H1 (cell line): ENCODE measurements around the gene CDCA7. TPM values are rescaled to one million over a fixed set of nuclear protein-coding genes. Genes with fewer than 3 reads are reported as not detected.
"Not testable (repeated sequence)": the region's sequence is repeated elsewhere in the genome, so short reads cannot be mapped to it uniquely, and the experiment has no call there.

ENCODE experiments used
- CTCF ChIA-PET: fragments of 300-600 bp; sonication (Branson Sonifier 250); formaldehyde crosslinking; loops from one replicate; lab custom pipeline; 2021; ENCODE audit not compliant: partially characterized antibody; lab: Charles Lee
- POLR2A ChIA-PET: fragments of 300-600 bp; sonication (Branson Sonifier 250); formaldehyde crosslinking; loops from one replicate; lab custom pipeline; 2021; ENCODE audit warnings: inconsistent platforms; ENCODE audit not compliant: partially characterized antibody; lab: Charles Lee
- DNase-seq, 2 experiments: peaks; one replicate each; pipeline versions ENCODE4 v3.0.0 to v3.0.0-alpha.2; 2010 to 2022; ENCODE audit warnings: low spot score in 2 of 2, low read depth in 1 of 2, mixed read lengths in 1 of 2
- FAIRE-seq: peaks from 2 replicates; lab custom pipeline; 2011; peaks lifted over from hg19 to GRCh38; lab: Jason Lieb, UNC
- H2AFZ ChIP-seq: 2 replicates; pipeline ENCODE4 v1.8.1; 2012; ENCODE audit warnings: low read length, inconsistent platforms
- H2AK5ac ChIP-seq: 2 replicates; pipeline ENCODE4 v1.6.1; 2013; ENCODE audit warnings: low read depth, low read length
- H2BK120ac ChIP-seq: replicated peaks from 2 replicates; pipeline ENCODE3; 2013; ENCODE audit warnings: low read depth, low read length, inconsistent platforms
- H2BK12ac ChIP-seq: 2 replicates; pipeline ENCODE4 v1.6.1; 2013; ENCODE audit warnings: low read depth, low read length
- H2BK15ac ChIP-seq: 2 replicates; pipeline ENCODE4 v1.6.1; 2013; ENCODE audit warnings: low read length
- H2BK20ac ChIP-seq: 2 replicates; pipeline ENCODE4 v1.6.1; 2013; ENCODE audit warnings: low read length
- H2BK5ac ChIP-seq: 2 replicates; pipeline ENCODE4 v1.6.1; 2013; ENCODE audit warnings: low read depth, low read length
- H3K14ac ChIP-seq: 2 replicates; pipeline ENCODE4 v1.6.1; 2013; ENCODE audit warnings: inconsistent platforms; ENCODE audit not compliant: insufficient read length
- H3K18ac ChIP-seq: 2 replicates; pipeline ENCODE4 v1.6.1; 2013; ENCODE audit warnings: low read length; ENCODE audit errors: extremely low read depth
- H3K23ac ChIP-seq: 2 replicates; pipeline ENCODE4 v1.6.1; 2013; ENCODE audit warnings: inconsistent platforms; ENCODE audit not compliant: insufficient read length
- H3K23me2 ChIP-seq: 2 replicates; pipeline ENCODE4 v1.6.1; 2013; ENCODE audit warnings: low read depth, low read length
- H3K27ac ChIP-seq: 2 replicates; pipeline ENCODE4 v1.6.1; 2011; ENCODE audit warnings: low read depth, low read length, inconsistent platforms
- H3K27me3 ChIP-seq, 4 experiments: replicated peaks in 1 of 4; 1 replicate in 1 of 4; 2 replicates in 3 of 4; pipeline versions ENCODE4 v1.6.1 to v1.8.1; 2011 to 2013; ENCODE audit warnings: low read length in 3 of 4, mild to moderate bottlenecking in 3 of 4, inconsistent platforms in 2 of 4, mixed read lengths in 2 of 4, moderate library complexity in 1 of 4; ENCODE audit not compliant: control insufficient read depth in 3 of 4, insufficient read depth in 3 of 4; ENCODE audit errors: extremely low read depth in 1 of 4
- H3K36me3 ChIP-seq, 4 experiments: 2 replicates each; pipeline versions ENCODE4 v1.6.1 to v1.8.1; 2011 to 2013; ENCODE audit warnings: mild to moderate bottlenecking in 4 of 4, low read length in 3 of 4, moderate library complexity in 2 of 4, control low read depth in 1 of 4, inconsistent platforms in 1 of 4; ENCODE audit not compliant: insufficient read depth in 4 of 4, control insufficient read depth in 2 of 4
- H3K4ac ChIP-seq: replicated peaks from 2 replicates; pipeline ENCODE3; 2013; ENCODE audit warnings: low read length, low read depth, mixed read lengths, inconsistent platforms; ENCODE audit not compliant: insufficient read length
- H3K4me1 ChIP-seq, 4 experiments: replicated peaks in 1 of 4; 1 replicate in 1 of 4; 2 replicates in 3 of 4; pipeline versions ENCODE4 v1.6.1 to v1.8.1; 2011 to 2013; ENCODE audit warnings: low read length in 3 of 4, inconsistent platforms in 2 of 4, mixed read lengths in 1 of 4; ENCODE audit not compliant: insufficient read depth in 4 of 4, control insufficient read depth in 3 of 4
- H3K4me2 ChIP-seq, 2 experiments: 2 replicates each; pipeline versions ENCODE4 v1.6.1 to v1.8.1; 2011 to 2013; ENCODE audit warnings: low read depth in 2 of 2, low read length in 2 of 2, control low read depth in 1 of 2, inconsistent platforms in 1 of 2, mild to moderate bottlenecking in 1 of 2; ENCODE audit not compliant: insufficient read depth in 1 of 2
- H3K4me3 ChIP-seq, 4 experiments: fragments of 200-600, 300-600 bp in 1 of 4; sonication (generic), shearing (Covaris generic), sonication (Bioruptor Twin) in 1 of 4; 2 replicates each; pipeline versions ENCODE4 v1.5.1 to v1.8.1; 2011 to 2016; ENCODE audit warnings: low read length in 4 of 4, low read depth in 3 of 4, control low read depth in 2 of 4, inconsistent platforms in 2 of 4, mild to moderate bottlenecking in 2 of 4, mixed read lengths in 1 of 4, moderate library complexity in 1 of 4; ENCODE audit not compliant: insufficient read depth in 2 of 4; ENCODE audit errors: extremely low read depth in 1 of 4
- H3K56ac ChIP-seq: replicated peaks from 2 replicates; pipeline ENCODE3; 2013; ENCODE audit warnings: low read depth, mild to moderate bottlenecking, mixed read lengths, low read length, inconsistent platforms; ENCODE audit not compliant: insufficient read length
- H3K79me1 ChIP-seq: 2 replicates; pipeline ENCODE4 v1.6.1; 2013; ENCODE audit warnings: low read depth, low read length, control low read depth
- H3K79me2 ChIP-seq, 2 experiments: 2 replicates each; pipeline versions ENCODE4 v1.6.1 to v1.8.1; 2012 to 2013; ENCODE audit warnings: low read length in 2 of 2, mild to moderate bottlenecking in 2 of 2, inconsistent platforms in 1 of 2; ENCODE audit not compliant: insufficient read depth in 2 of 2, control insufficient read depth in 1 of 2
- H3K9ac ChIP-seq, 4 experiments: replicated peaks in 1 of 4; 1 replicate in 1 of 4; 2 replicates in 3 of 4; pipeline versions ENCODE4 v1.6.1 to v1.8.1; 2011 to 2013; ENCODE audit warnings: low read depth in 3 of 4, low read length in 3 of 4, control low read depth in 2 of 4, mild to moderate bottlenecking in 2 of 4, moderate library complexity in 2 of 4, inconsistent platforms in 1 of 4; ENCODE audit errors: extremely low read depth in 1 of 4
- H3K9me3 ChIP-seq, 2 experiments: 2 replicates each; pipeline versions ENCODE4 v1.6.1 to v1.8.1; 2012 to 2013; ENCODE audit warnings: mild to moderate bottlenecking in 2 of 2, moderate library complexity in 2 of 2, control low read depth in 1 of 2, inconsistent platforms in 1 of 2, low read depth in 1 of 2, low read length in 1 of 2, mixed read lengths in 1 of 2; ENCODE audit not compliant: insufficient read depth in 2 of 2
- H4K20me1 ChIP-seq, 2 experiments: replicated peaks in 1 of 2; 2 replicates each; pipeline versions ENCODE3 to v1.8.1; 2011 to 2013; ENCODE audit warnings: inconsistent platforms in 2 of 2, low read length in 2 of 2, mild to moderate bottlenecking in 1 of 2; ENCODE audit not compliant: insufficient read depth in 2 of 2, control insufficient read depth in 1 of 2
- H4K5ac ChIP-seq: 2 replicates; pipeline ENCODE4 v1.6.1; 2013; ENCODE audit warnings: low read length, low read depth, mixed read lengths, inconsistent platforms; ENCODE audit not compliant: insufficient read length
- H4K8ac ChIP-seq: 2 replicates; pipeline ENCODE4 v1.8.0; 2013; ENCODE audit warnings: mild to moderate bottlenecking, moderate library complexity, low read length, inconsistent platforms; ENCODE audit not compliant: insufficient read depth; ENCODE audit errors: extremely low read depth
- H4K91ac ChIP-seq: replicated peaks from 2 replicates; pipeline ENCODE3; 2013; ENCODE audit warnings: low read length, mixed read lengths, inconsistent platforms; ENCODE audit not compliant: insufficient read length
- WGBS, 2 experiments: shearing (Covaris generic) in 1 of 2; methylation state at CpG; one replicate each; pipeline versions ENCODE4 v1.1.6 to v1.1.7; 2013 to 2015; ENCODE audit warnings: low lambda C conversion rate in 2 of 2, mixed read lengths in 2 of 2, inconsistent platforms in 1 of 2, low coverage in 1 of 2, missing lambda C conversion rate in 1 of 2; ENCODE audit not compliant: insufficient replicate concordance in 2 of 2, insufficient coverage in 1 of 2, insufficient read length in 1 of 2; ENCODE audit errors: extremely low coverage in 1 of 2, missing lambda C conversion rate in 1 of 2; 5-methylcytosine and 5-hydroxymethylcytosine counted together
- polyA plus RNA-seq, 7 experiments: library from polyadenylated mRNA; depleted of rRNA in 3 of 7; stranded (reverse) in 5 of 7; unstranded in 2 of 7; fragments of >200 nt in 5 of 7; fragments of 200-250 nt in 2 of 7; gene quantifications; 1 replicate in 5 of 7; 2 replicates in 1 of 7; 4 replicates in 1 of 7; pipeline versions ENCODE4 v1.2.1 to v1.2.3, GENCODE V29; 2011 to 2013; ENCODE audit warnings: missing spikeins in 2 of 7, mixed read lengths in 2 of 7
- total RNA-seq: library from RNA; stranded (reverse); fragmentation: NEBNext Ultra II Directional; extraction: Animal tissue kit (Norgen Biotek cat#: 25700); gene quantifications from 2 replicates; pipeline ENCODE4 v1.2.1, GENCODE V29; 2021

Gene CDCA7
- total and polyA plus RNA-seq, 2 of the 8 experiments (the other 6 are each of a cell fraction or from before 2014, with no cell fraction given): 64.4 to 80.4 TPM

DNA sequence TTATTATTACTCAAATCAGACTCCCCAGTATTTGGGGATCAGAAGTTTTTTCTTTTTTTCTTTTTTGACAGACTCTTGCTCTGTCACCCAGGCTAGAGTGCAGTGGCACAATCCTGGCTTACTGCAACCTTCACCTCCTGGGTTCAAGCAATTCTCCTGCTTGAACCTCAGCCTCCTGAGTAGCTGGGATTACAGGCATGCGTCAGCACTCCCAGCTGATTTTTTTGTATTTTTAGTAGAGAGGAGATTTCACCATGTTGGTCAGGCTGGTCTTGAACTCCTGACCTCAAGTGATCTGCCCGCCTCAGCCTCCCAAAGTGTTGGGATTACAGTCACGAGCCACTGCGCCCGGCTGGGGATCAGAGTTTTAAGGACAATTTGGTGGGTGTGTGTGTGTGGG is 45.3 kb upstream of the CDCA7 start:
- H4K91ac ChIP-seq, H3K56ac ChIP-seq, H3K4me3 ChIP-seq, H3K9ac ChIP-seq, H3K27ac ChIP-seq, H4K5ac ChIP-seq, H2AK5ac ChIP-seq, H3K23me2 ChIP-seq, H2BK15ac ChIP-seq, H2BK5ac ChIP-seq, H3K4me2 ChIP-seq, H3K79me1 ChIP-seq, H3K27me3 ChIP-seq, H2BK120ac ChIP-seq, H2AFZ ChIP-seq, POLR2A ChIA-PET, H4K20me1 ChIP-seq, H3K79me2 ChIP-seq, FAIRE-seq, DNase-seq, H3K9me3 ChIP-seq, H3K14ac ChIP-seq, H3K18ac ChIP-seq, CTCF ChIA-PET, H2BK12ac ChIP-seq, H3K4ac ChIP-seq, H4K8ac ChIP-seq, H3K36me3 ChIP-seq, H2BK20ac ChIP-seq, H3K23ac ChIP-seq: not testable (repeated sequence)
- H3K4me1 ChIP-seq: peaks cover 4 to 25% (median 7%) of the 10 kb centered on the region in 4 experiments; a peak in 6 of 7 replicates
- 70% methylated on average over 5 of the region's 5 CpGs; no CpG with 5 or more reads in 1 of the 2 experiments for WGBS, 2 experiments
